Stimulated activated CD4-positive, alpha-beta T cell treated with anti-CD3 and anti-CD28 coated beads, Interleukin-4, amount 100 ng/mL, for 1 hour (primary cell): ENCODE data around the gene PEDS1.
A peak's percentile ranks its signal among the peaks of the same experiment; 100 is the strongest.
"Not testable (repeated sequence)": the region's sequence is repeated elsewhere in the genome, so short reads cannot be mapped to it uniquely, and the experiment has no call there.

Experiments
- DNase-seq: peaks from one replicate; pipeline ENCODE4 v3.0.0-alpha.2; 2020

The PEDS1 gene

GRCh38 chr20:50152394-50153152 is 950 bp downstream of the PEDS1 start:
- DNase-seq = no peak

DNA sequence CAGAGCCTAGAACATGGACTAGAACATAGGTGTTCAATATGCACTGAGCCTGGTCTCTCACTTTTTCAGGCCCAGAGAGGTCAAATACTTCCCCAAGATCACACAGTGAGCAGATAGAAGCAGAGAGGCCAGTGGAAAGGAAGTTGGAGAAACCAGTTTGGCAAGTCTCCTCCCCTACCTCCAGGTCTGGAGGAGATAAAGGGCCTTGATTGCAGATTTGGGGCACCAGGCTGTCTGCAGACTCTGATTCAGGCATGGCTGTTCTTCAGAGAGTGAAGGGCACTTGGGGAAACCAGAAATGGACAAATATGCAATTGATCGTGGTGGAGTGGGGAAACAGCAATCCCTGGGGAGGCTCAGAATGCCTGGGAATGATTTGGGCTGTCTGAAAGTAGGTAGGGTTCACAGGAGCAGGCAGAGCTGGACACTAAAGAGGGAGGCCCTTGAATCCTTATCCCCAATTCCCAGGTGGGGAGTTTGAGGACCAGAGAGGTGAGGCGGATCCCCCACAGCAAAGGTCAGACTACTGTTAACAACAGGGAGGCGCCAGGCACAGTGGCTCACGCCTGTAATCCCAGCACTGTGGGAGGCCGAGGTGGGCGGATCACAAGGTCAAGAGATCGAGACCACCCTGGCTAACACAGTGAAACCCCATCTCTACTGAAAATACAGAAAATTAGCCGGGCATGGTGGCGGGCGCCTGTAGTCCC is 2.3 kb downstream of the PEDS1 start:
- no peak for DNase-seq

GRCh38 chr20:50149481-50150254 is 3.9 kb downstream of the PEDS1 start:
- no peak for DNase-seq

- DNase-seq = peak; percentile 74
These were observed 6.5 kb downstream of the PEDS1 start for GRCh38 chr20:50146732-50147662.

- no peak for DNase-seq
These were observed 7.3 kb downstream of the PEDS1 start for GRCh38 chr20:50146214-50146613.

DNA sequence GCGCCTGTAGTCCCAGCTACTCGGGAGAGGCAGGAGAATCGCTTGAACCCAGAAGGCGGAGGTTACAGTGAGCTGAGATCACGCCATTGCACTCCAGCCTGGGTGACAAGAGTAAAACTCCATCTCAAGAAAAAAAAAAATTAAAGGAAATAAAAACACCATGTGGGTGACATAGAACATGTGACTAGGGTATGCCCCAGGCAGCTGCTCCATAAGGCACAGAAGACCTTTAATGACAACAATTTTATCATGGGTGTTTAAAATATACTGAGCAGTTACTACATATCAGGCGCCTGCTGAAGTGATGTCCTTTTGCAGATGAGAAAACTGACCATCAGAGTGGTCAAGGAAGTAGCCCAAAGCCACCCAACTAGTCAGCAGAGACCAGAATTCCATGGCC is 8.0 kb downstream of the PEDS1 start:
- no peak for DNase-seq

DNA sequence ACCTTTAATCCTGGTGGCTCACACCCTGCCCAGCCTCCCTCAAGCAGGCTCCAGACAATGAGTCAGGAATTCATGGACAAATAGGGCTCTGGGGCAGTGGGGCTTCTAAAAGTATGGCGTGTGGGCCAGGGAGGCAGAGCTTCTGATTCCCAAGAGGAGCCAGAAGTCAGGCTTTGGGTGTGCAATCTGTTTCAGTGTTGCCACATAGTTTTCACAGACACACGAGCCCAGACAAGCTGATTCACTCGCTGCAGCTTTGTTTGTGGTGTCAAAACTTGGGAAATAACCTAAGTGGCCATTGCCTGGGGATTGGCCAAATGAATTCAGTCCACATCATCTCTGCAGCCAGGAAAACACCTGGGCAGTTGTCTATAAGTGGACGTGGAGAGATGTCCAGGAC is 9.2 kb downstream of the PEDS1 start:
- DNase-seq = no peak

DNA sequence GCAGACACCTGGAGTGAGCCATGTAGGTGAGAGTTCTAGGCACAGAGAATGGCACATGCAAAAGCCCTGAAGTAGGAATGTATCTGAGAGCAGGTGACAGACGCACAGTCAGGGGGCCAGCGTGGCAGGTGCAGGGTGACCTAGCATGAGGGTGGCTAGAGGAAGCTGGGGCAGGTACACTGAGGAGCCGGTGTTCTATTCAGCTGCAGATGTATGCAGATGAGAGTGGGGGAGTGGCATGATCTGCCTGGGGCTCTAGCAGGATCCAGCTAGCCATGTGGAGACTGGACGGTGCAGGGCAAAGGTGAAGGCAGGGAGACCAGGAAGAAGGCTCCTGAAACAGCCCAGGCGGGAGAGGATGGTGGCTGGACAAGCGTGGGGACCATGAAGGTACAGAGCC is 10.7 kb downstream of the PEDS1 start:
- DNase-seq = no peak

DNA sequence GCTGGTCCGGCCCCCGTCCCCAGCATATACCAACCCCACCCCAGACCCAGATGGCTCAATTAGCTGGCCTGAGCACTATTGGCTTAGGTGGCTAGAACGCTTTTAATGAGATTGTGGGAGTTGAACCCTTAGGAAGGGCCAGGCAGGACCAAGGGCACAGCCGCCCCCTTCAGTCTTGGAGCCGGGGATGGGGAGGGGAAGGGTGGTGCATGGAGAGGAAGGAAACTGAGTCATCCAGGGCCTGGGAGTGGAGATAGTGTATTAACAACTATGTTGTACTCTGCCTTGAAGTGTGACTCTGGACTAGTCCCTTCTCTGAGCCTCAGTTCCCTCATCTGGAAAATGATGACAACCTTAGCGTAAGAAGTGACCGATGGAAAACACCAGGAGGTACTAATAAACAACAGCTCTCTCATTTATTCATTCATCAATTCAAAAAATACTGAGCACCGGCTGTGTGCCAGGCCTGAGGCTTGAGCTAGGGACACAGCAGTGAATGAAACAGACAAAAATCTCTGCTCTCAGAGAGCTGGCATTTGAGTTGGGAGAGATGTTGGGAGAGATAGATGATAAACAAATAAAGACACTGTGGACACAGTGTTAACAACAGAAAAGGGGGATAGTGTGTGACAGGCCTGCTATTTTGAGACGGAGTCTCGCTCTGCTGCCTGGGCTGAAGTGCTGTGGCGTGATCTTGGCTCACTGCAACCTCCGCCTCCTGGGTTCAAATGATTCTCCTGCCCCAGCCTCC is 11.5 kb downstream of the PEDS1 start:
- DNase-seq = no peak

GRCh38 chr20:50141018-50141675 is 12.4 kb downstream of the PEDS1 start:
- no peak for DNase-seq

DNA sequence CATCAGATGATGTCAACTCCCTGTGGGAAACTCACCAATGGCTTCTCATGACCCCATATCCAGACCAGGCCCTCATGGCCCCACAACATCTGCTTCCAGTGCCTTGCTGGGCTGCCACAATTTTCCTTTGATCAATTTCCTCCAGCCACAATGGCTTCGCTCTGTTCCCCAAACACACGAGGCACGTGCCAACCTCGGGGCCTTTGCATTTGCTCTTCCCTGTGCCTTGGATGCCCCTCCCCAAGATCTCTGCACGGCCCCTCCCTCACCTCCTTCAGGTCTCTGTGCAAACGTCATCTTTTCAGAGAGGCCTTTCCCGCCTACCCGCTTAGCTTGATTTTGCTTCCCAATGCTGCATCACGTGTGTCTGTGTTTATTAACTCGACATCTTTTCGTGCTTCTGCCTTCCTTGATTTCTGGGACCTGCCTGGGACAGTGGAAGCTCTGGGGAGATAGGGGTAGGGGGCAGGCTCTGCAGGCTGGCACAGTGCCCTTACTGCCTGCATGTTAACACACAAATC is 13.1 kb downstream of the PEDS1 start:
- no peak for DNase-seq

DNA sequence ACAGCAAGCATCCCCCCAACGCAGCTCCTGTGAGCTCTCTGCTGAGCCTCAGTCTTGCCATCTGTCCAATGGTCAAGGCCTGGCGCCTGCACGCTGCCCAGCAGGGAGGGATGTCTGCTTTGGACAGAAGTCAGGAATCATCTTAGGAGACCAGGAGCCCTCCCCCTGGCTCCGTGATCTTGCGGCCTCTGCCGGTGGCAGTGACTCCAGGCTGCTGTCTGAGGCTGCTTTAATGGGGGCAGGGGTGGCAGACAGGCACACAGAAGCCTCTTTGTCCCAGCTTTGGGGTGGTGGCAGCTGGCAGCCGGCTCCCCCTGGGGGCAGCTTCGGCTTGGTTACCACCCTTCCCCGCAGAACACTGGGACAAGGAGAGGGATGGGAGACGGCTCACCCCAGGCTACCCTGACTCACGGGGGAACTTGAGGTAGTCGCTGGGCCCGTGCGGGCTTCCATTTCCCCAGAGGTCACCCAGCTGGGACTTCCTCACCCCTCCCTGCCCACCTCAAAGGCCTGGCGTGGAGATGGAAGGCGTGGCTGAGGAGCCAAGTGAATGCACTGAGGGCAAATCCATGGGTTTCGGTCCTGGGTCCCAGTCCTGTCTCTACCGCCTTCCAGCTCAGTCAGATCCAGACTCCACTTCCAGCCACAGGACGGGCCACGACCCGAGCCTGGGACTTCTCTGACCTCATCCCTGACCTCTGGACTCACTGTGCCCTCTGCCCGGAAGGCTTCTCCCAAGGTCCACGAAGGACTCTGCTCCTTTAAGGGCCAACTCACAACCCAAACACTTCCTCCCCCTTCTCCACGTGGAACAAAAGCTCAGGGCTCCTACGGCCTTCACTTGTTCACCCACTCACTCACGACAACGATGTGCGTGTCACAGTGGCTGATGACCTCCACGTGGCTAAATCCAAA is 14.8 kb downstream of the PEDS1 start:
- no peak for DNase-seq

DNA sequence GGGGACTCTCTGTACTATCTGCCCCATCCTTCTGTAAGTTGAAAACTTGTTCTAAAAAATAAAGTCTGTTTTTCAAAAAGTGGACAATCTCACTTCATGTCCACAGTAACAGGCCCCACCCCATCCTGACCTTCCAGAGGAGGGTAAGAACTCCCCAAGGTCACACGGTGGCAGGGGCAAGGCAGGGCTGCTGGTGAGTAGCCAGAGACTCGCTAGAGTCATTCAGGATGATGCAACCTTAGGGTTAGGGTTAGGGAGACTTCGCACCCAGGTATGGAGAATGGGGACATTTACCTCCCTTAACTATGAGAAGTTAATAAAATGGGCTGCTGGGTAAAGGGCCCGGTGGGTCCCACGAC is 15.4 kb downstream of the PEDS1 start:
- DNase-seq = no peak

DNA sequence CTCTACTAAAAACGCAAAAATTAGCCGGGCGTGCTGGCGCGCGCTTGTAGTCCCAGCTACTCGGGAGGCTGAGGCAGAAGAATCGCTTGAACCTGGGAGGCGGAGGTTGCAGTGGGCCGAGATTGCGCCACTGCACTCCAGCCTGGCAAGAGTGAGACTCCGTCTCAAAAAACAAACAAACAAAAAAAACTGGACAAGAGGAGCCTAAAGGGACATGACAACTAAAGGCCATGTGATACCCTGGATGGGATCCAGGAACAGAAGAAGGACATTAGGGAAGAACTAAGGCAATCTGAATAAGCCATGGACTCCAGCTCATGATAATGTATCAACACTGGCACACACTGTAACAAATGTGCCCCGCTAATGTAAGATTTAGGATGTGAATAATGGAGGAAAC is 15.8 kb downstream of the PEDS1 start:
- not testable (repeated sequence) for DNase-seq

DNA sequence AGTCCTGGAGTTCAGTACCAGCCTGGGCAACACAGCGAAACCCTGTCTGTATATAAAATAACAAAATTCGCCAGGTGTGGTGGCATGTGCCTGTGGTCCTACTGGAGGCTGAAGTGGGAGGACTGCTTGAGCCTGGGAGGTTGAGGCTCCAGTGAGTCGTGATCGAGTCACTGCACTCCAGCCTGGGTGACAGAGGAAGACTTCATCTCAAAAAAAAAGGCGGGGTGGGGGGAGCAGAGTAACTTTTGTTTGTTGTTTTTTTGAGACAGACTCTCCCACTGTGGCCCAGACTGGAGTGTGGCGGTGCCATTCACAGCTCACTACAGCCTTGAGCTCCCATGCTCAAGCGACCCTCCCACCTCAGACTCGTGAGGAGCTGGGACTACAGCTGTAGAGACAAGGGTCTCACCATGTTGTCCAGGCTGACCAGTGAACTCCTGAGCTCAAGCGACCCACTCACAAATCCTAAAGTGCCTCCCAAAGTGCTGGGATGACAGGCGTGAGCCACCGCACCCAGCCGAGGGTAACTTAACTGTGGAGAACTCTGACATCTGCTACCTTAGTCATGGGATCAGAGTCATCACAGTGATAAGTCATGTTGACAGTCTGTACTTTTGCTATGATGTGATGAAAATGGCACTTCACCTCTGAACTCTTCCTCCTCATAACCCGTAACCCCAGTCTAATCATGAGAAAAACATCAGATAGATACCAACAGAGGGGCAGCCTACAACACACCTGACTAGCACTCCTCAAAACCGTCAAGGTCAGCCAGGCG is 16.5 kb downstream of the PEDS1 start:
- peak; percentile 14 for DNase-seq

DNA sequence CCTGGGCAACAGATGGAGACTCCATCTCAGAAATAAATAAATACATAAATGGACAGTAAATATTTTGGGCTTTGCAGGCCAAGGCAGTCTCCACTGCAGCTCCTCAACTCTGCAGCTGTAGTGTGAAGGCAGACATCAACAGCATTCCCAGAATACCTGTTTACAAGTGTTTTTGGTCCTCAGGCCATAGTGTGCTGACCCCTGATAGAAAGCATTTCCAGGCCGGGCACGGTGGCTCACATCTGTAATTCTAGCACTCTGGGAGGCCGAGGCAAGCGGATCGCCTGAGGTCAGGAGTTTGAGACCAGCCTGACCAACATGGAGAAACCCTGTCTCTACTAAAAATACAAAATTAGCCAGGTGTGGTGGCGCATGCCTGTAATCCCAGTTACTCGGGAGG is 18.4 kb downstream of the PEDS1 start:
- DNase-seq = not testable (repeated sequence)

DNA sequence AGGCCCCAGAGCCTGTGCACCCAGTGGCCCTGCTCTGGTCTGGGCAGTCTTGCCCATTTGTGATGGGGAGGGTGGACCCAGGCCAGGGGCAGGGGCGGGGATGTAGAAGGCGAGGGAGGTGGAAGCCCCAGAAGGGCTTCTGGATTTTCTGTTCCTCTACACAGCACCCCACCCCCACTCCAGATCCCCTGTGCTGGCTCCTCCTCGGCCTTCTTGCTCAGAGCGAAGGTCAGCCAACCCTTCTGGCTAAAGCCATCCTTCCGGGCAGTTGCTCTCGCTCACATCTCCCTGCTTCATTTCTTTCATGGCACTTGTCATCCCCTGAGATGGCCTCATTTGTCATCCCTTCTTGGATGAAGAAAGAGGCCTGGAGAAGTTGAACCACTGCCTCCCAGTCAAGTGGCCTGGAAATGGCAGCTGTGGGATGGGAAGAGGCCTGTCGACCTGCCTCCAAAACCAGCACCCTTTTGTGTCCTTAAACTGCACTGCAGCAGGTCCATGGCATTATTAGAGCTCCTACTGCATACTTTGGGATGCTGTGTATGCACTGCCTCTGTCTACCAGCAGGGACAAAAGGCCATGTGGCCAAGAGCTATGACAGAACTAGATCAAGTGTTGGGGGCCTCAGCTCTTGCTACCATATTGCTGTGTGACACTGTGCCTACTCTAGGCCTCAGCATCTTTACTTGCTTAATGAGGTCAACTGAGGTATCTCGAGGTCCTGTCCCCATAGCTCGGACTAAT is 19.9 kb downstream of the PEDS1 start:
- no peak for DNase-seq

DNA sequence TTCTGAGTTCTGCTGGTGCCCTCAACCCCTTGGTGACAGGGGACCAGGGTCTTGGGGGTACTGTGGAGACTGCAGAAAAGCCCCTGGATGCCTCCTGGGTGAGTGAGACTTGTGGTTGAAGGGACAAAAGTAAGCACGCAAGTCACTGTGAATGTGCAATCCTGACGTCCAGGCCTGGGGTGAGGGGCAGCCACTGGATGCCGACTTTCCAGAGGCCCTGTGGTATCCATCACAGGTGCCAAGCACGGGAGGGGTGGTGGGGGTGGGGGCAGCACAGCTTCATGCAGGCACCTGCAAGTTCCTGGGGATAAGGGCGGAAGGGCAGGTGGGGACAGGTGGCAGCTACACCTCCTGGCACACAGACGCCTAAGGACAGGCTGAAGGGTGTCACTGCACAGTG is 20.5 kb downstream of the PEDS1 start:
- no peak for DNase-seq
